Immature natural killer cell (primary cell): ENCODE measurements around the gene RTP3. TPM values are rescaled to one million over a fixed set of nuclear protein-coding genes. Genes with fewer than 3 reads are reported as not detected.
"Not testable (repeated sequence)": the region's sequence is repeated elsewhere in the genome, so short reads cannot be mapped to it uniquely, and the experiment has no call there.

Experiments used
- DNase-seq, 3 donors: peaks; one replicate each; pipeline ENCODE4 v3.0.0; 2022; ENCODE audit warnings: mixed read lengths in 1 of 3
- H3K27ac Mint-ChIP-seq, 6 donors: one replicate each; pipeline ENCODE4 v1.8.0; 2020; ENCODE audit warnings: mixed read lengths in 6 of 6, mild to moderate bottlenecking in 5 of 6, inconsistent platforms in 4 of 6, moderate library complexity in 3 of 6
- H3K27me3 Mint-ChIP-seq, 3 donors: one replicate each; pipeline ENCODE4 v1.8.0; 2020 to 2021; ENCODE audit warnings: low read depth in 3 of 3, mild to moderate bottlenecking in 3 of 3, mixed read lengths in 3 of 3, moderate library complexity in 3 of 3, inconsistent platforms in 1 of 3
- H3K36me3 Mint-ChIP-seq, 3 donors: one replicate each; pipeline ENCODE4 v1.8.0; 2020; ENCODE audit warnings: mixed read lengths in 3 of 3, inconsistent platforms in 2 of 3, mild to moderate bottlenecking in 2 of 3
- H3K4me1 Mint-ChIP-seq, 2 donors: one replicate each; pipeline ENCODE4 v1.8.0; 2020; ENCODE audit warnings: inconsistent platforms in 2 of 2, mild to moderate bottlenecking in 2 of 2, mixed read lengths in 2 of 2, moderate library complexity in 1 of 2
- H3K4me3 Mint-ChIP-seq, 5 donors: one replicate each; pipeline ENCODE4 v1.8.0; 2020; ENCODE audit warnings: mild to moderate bottlenecking in 5 of 5, mixed read lengths in 5 of 5, inconsistent platforms in 3 of 5, moderate library complexity in 3 of 5
- H3K9me3 Mint-ChIP-seq, 6 donors: one replicate each; pipeline ENCODE4 v1.8.0; 2020; ENCODE audit warnings: mild to moderate bottlenecking in 6 of 6, mixed read lengths in 6 of 6, inconsistent platforms in 4 of 6, moderate library complexity in 3 of 6
- polyA plus RNA-seq, 3 donors: library from polyadenylated mRNA; unstranded; fragments of 300-500 nt; fragmentation: Illumina TruSeq; gene quantifications; one replicate each; pipeline ENCODE4 v1.2.3, GENCODE V29; 2021

RTP3 gene
- polyA plus RNA-seq, 3 donors from 2014 or later: not detected

GRCh38 chr3:46490338-46491084 is 7.3 kb upstream of the RTP3 start:
- H3K4me1 Mint-ChIP-seq: peaks cover 9 to 11% of the 10 kb centered on the region in 2 donors
- no peaks in the 10 kb centered on the region for H3K36me3 Mint-ChIP-seq
- peaks cover 0 to 1% (median 1%) of the 10 kb centered on the region in 3 donors for H3K27me3 Mint-ChIP-seq
- H3K9me3 Mint-ChIP-seq: no peaks in the 10 kb centered on the region
- no peak overlapping the region for H3K4me3 Mint-ChIP-seq
- no peak for DNase-seq
- H3K27ac Mint-ChIP-seq: no peak overlapping the region

GRCh38 chr3:46491089-46492070 is 6.4 kb upstream of the RTP3 start:
- Mint-ChIP-seq H3K4me1 (peaks cover 9 to 11% of the 10 kb centered on the region in 2 donors), H3K27me3 (peaks cover 1 to 4% (median 3%) of the 10 kb centered on the region in 3 donors), H3K27ac (no peak overlapping the region), H3K4me3 (no peak overlapping the region), H3K9me3 (no peaks in the 10 kb centered on the region), H3K36me3 (no peaks in the 10 kb centered on the region)
- DNase-seq: no peak

- peaks cover 9 to 11% of the 10 kb centered on the region in 2 donors for H3K4me1 Mint-ChIP-seq
- no peak for DNase-seq
- peak overlapping the region in 1 of 6 donors; percentile 3 for H3K27ac Mint-ChIP-seq
- H3K4me3 Mint-ChIP-seq: no peak overlapping the region
- no peaks in the 10 kb centered on the region for H3K9me3 Mint-ChIP-seq
- peaks cover 1 to 8% (median 2%) of the 10 kb centered on the region in 3 donors for H3K27me3 Mint-ChIP-seq
- no peaks in the 10 kb centered on the region for H3K36me3 Mint-ChIP-seq
Observed at GRCh38 chr3:46492890-46493547, 4.8 kb upstream of the RTP3 start.

- H3K4me3 Mint-ChIP-seq, H3K9me3 Mint-ChIP-seq, H3K36me3 Mint-ChIP-seq, DNase-seq, H3K27me3 Mint-ChIP-seq, H3K4me1 Mint-ChIP-seq, H3K27ac Mint-ChIP-seq: not testable (repeated sequence)
Observed at GRCh38 chr3:46494491-46494890, 3.3 kb upstream of the RTP3 start.

GRCh38 chr3:46495901-46496456 is 1.8 kb upstream of the RTP3 start:
- Mint-ChIP-seq H3K27ac (no peak overlapping the region), H3K4me3 (no peak overlapping the region), H3K36me3 (no peaks in the 10 kb centered on the region), H3K27me3 (peaks cover 1 to 8% (median 2%) of the 10 kb centered on the region in 3 donors), H3K9me3 (no peaks in the 10 kb centered on the region), H3K4me1 (no peaks in the 10 kb centered on the region)
- no peak for DNase-seq

DNA sequence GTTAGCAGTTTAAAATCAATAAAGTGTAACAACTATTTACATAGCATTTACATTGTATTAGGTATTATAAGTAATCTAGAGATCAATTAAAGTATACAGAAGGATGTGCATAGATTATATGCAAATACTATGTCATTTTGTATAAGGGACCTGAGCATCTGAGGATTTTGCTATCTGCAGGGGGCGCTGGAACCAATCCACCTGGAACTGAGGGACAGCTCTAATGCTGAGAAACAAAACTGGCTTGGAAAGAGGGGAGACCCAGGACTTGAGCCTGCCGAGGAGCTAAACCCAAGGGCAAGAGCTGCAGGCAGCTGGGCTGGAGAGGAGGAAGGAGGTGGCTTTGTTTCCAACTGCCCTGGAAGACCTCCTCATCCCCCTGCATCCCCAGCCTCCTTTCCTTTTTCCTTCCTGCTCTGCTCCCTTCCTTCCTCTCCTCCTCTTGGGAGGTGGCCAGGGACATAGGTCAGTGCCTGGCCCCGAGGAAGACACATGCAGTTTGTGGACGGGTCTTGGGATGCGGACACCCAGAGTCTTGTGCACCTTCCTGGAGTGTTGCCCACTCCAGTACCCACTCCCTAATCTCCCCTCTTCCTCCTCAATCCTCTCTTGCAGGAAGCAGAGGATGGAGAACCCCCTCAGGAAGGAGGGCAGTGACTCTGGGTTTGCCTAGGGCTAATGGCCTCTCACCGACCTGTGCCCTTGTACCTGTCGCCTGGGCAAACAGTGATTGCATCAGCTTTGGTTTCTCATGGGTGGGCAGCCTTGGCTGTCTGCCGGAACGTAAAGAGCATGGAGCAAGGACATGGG is 825 bp upstream of the RTP3 start:
- H3K36me3 Mint-ChIP-seq: no peaks in the 10 kb centered on the region
- H3K4me3 Mint-ChIP-seq: no peak overlapping the region
- H3K27ac Mint-ChIP-seq: no peak overlapping the region
- DNase-seq: peak in 2 of 3 donors; percentile 9 to 14
- no peaks in the 10 kb centered on the region for H3K9me3 Mint-ChIP-seq
- peaks cover 1 to 8% (median 2%) of the 10 kb centered on the region in 3 donors for H3K27me3 Mint-ChIP-seq
- H3K4me1 Mint-ChIP-seq: no peaks in the 10 kb centered on the region

DNA sequence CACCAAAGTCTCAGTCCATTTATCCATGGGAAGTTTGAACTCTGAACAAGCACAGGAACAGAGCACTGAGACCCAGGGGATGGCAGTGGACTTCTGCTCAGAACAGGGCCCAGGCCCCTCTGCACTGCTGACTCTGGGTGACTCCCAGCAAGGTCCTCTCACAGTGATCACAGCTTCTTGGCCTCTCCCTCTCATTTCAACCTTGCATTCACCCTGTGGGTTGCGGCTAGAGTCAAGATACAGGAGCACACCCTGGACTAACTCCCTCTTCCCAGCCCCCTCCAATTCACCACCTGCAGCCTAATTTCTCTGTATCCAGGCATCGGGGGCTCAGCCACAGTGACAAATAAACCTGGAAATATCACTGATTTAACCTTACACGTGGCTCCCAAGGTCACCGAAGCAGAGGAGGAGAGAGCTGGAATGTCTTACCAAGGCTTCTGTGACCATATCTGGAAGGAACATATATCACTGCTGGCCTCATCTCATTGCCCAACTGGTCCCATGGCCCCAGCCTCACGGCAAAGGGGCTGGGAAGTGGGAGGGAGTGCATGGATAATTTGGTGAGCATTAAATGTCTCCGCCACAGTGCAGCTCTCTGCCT is 1.2 kb downstream of the RTP3 start:
- no peaks in the 10 kb centered on the region for H3K4me1 Mint-ChIP-seq
- DNase-seq: no peak
- no peak overlapping the region for H3K4me3 Mint-ChIP-seq
- H3K9me3 Mint-ChIP-seq: no peaks in the 10 kb centered on the region
- H3K36me3 Mint-ChIP-seq: no peaks in the 10 kb centered on the region
- peaks cover 0 to 8% (median 4%) of the 10 kb centered on the region in 3 donors for H3K27me3 Mint-ChIP-seq
- H3K27ac Mint-ChIP-seq: no peak overlapping the region

DNA sequence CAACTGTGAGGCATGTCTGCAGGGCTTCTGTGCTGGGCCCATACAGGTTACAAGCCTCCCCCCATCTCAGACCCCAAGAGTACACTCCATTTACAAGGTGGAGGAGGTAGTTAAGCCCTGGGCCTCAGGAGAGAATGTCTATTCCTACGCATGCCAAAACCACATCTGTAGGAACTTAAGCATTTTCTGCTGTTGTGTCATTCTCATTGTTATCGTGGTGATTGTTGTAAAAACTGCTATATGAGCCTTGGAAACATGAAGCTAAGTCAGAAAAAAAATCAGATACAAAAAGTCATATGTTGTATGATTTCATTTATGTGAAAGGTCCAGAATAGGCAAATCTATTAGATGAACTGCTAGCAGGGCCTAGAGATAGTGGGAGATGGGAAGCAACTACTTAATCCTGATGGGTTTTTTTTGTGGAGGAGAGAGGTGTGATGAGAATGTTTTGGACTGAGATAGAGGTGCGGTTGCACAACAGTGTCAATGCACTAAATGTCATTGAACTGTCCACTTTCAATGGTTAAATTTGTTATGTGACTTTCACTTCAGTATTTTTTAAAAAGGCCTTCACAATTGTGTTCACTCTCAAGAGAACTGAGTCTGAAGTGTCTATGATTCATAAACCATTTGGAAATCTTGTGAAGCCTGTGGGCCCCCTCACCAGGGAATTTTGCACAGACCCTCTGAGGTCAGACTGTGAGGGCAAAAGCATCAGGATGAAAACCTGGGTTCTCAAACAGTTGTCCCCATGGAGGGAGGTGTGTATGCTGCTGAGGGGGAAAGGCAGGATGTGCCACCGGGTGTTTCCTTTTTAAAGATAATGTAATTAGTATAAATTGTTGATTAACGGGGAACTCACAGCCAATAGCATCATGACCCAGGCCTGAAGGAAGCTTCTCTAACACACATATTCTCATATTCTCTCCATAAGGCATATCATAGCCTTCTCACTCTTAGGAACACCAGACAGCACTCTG is 3.2 kb downstream of the RTP3 start:
- Mint-ChIP-seq H3K27ac (no peak overlapping the region), H3K4me1 (peaks cover 0 to 2% of the 10 kb centered on the region in 2 donors), H3K27me3 (peaks cover 1 to 8% (median 3%) of the 10 kb centered on the region in 3 donors), H3K4me3 (no peak overlapping the region), H3K36me3 (no peaks in the 10 kb centered on the region), H3K9me3 (no peaks in the 10 kb centered on the region)
- no peak for DNase-seq

DNA sequence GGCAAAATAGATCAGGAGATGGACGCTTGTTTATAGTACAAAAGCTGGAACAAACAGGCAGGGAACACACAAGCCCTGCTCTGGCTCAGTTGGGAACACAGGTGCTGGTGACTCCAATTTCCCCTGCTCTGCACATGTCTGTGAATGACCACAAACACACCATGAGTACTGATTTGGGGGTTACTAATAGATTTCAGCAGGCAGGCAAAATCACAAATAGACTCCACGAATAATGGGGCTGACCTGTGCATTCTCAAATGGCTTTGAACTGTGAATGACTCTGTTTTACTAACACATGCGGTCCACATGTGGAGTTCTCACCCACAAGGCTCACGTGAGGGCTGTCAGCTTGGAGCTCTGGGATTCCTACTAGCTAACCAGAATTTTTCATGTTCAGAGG is 3.9 kb downstream of the RTP3 start:
- Mint-ChIP-seq H3K27me3 (peaks cover 1 to 6% (median 2%) of the 10 kb centered on the region in 3 donors), H3K9me3 (no peaks in the 10 kb centered on the region), H3K27ac (no peak overlapping the region), H3K4me3 (no peak overlapping the region), H3K36me3 (no peaks in the 10 kb centered on the region), H3K4me1 (peaks cover 0 to 2% of the 10 kb centered on the region in 2 donors)
- no peak for DNase-seq

- H3K9me3 Mint-ChIP-seq: no peaks in the 10 kb centered on the region
- peaks cover 0 to 2% of the 10 kb centered on the region in 2 donors for H3K4me1 Mint-ChIP-seq
- H3K4me3 Mint-ChIP-seq: no peak overlapping the region
- no peaks in the 10 kb centered on the region for H3K36me3 Mint-ChIP-seq
- peaks cover 1 to 10% (median 4%) of the 10 kb centered on the region in 3 donors for H3K27me3 Mint-ChIP-seq
- DNase-seq: no peak
- no peak overlapping the region for H3K27ac Mint-ChIP-seq
Observed at GRCh38 chr3:46503200-46503874, 5.6 kb downstream of the RTP3 start.

- Mint-ChIP-seq H3K9me3 (no peaks in the 10 kb centered on the region), H3K27ac (no peak overlapping the region), H3K4me3 (no peak overlapping the region), H3K4me1 (peaks cover 0 to 2% of the 10 kb centered on the region in 2 donors), H3K27me3 (peaks cover 1 to 10% (median 4%) of the 10 kb centered on the region in 3 donors), H3K36me3 (no peaks in the 10 kb centered on the region)
- DNase-seq: no peak
Observed at GRCh38 chr3:46504789-46505188, 7.0 kb downstream of the RTP3 start.
